ENCODE results near the gene SNORC.

The SNORC gene

GRCh38 chr2:232884001-232884421 lies 13.9 kb downstream of the SNORC start:
- no peak for TF ChIP-seq CTCF (IDR thresholded peaks at IDR 0.05; ENCODE audit: low read depth, low read length)
- H3K4me3 ChIP-seq (ENCODE audit: low read depth, low read length): no peak overlapping the region

- no peak for TF ChIP-seq CTCF (IDR thresholded peaks at IDR 0.05; ENCODE audit: low read depth, low read length)
- no peak overlapping the region for H3K4me3 ChIP-seq (ENCODE audit: low read depth, low read length)
Measured at GRCh38 chr2:232884549-232885263, 14.6 kb downstream of the SNORC start.

- TF ChIP-seq CTCF (IDR thresholded peaks at IDR 0.05; ENCODE audit: low read depth, low read length): no peak
- no peak overlapping the region for H3K4me3 ChIP-seq (ENCODE audit: low read depth, low read length)
Measured at GRCh38 chr2:232885264-232885961, 15.3 kb downstream of the SNORC start.

- no peak for TF ChIP-seq CTCF (IDR thresholded peaks at IDR 0.05; ENCODE audit: low read depth, low read length)
- no peak overlapping the region for H3K4me3 ChIP-seq (ENCODE audit: low read depth, low read length)
Measured at GRCh38 chr2:232886176-232886575, 16.1 kb downstream of the SNORC start.

- no peak for TF ChIP-seq CTCF (IDR thresholded peaks at IDR 0.05; ENCODE audit: low read depth, low read length)
- no peak overlapping the region for H3K4me3 ChIP-seq (ENCODE audit: low read depth, low read length)
Measured at GRCh38 chr2:232886632-232887031, 16.6 kb downstream of the SNORC start.

GRCh38 chr2:232887171-232887850 lies 17.2 kb downstream of the SNORC start:
- H3K4me3 ChIP-seq (ENCODE audit: low read depth, low read length): no peak overlapping the region
- TF ChIP-seq CTCF (IDR thresholded peaks at IDR 0.05; ENCODE audit: low read depth, low read length): no peak

Data from WI38 (cell line).